Nephron progenitor cell (in vitro differentiated cells): Measurements from ENCODE around the gene P2RY14.

Source experiments
- DNase-seq: peaks from one replicate; pipeline ENCODE4 v3.0.0; 2021
- H3K27ac Mint-ChIP-seq: 2 replicates; pipeline ENCODE4 v1.8.0; 2021; ENCODE audit warnings: mild to moderate bottlenecking, moderate library complexity, mixed read lengths
- H3K27me3 Mint-ChIP-seq: 2 replicates; pipeline ENCODE4 v1.8.0; 2021; ENCODE audit warnings: mild to moderate bottlenecking, low read depth, mixed read lengths; ENCODE audit not compliant: poor library complexity
- H3K36me3 Mint-ChIP-seq: 2 replicates; pipeline ENCODE4 v1.8.0; 2021; ENCODE audit warnings: low read depth, mixed read lengths
- H3K4me1 Mint-ChIP-seq: 2 replicates; pipeline ENCODE4 v1.8.0; 2021; ENCODE audit warnings: mixed read lengths
- H3K4me3 Mint-ChIP-seq: 2 replicates; pipeline ENCODE4 v1.8.0; 2021; ENCODE audit warnings: mild to moderate bottlenecking, moderate library complexity, mixed read lengths
- H3K9me3 Mint-ChIP-seq: 2 replicates; pipeline ENCODE4 v1.8.0; 2021; ENCODE audit warnings: mild to moderate bottlenecking, moderate library complexity, mixed read lengths
- TF ChIP-seq, protein P1 (sequence below): fragments of 200-600 bp; sonication (generic); IDR thresholded peaks from 2 replicates; pipeline ENCODE4 v1.5.0; 2021; ENCODE audit warnings: antibody characterized with exemption

The P2RY14 gene

DNA sequence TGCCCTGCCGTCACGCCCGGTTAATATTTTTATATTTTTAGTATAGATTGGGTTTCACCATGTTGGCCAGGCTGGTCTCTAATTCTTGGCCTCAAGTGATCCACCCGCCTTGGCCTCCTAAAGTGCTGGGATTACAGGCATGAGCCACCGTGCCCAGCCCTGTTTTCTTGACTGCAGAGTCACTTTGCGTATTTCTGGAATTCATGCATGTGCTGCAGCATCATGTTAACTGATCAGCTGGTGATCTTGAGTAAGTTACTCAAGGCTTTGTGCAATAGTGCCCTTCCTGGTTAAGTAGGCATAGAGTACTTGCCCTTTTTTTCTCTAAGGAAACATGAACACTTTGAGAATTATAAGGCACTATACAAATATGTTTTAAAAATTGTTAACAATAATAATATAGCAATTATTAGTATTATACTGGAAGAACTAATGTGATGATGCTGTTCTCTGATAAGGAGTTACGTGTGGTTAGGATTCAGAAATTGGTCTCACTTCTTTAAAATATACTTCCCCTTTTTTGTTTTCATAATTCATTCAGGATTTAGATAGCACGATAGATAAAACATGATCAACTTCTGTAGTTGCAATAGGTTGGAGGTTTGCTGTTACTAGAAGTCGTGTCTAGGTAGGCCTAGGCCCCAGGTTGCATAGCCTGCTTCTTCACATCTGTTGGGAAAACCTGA, 108.9 kb downstream of the P2RY14 start:
- Mint-ChIP-seq H3K4me1 (peaks cover 26% of the 10 kb centered on the region), H3K4me3 (no peak overlapping the region), H3K27me3 (peaks cover 6% of the 10 kb centered on the region), H3K9me3 (no peaks in the 10 kb centered on the region), H3K27ac (no peak overlapping the region), H3K36me3 (peaks cover 15% of the 10 kb centered on the region)
- TF ChIP-seq, protein P1, sequence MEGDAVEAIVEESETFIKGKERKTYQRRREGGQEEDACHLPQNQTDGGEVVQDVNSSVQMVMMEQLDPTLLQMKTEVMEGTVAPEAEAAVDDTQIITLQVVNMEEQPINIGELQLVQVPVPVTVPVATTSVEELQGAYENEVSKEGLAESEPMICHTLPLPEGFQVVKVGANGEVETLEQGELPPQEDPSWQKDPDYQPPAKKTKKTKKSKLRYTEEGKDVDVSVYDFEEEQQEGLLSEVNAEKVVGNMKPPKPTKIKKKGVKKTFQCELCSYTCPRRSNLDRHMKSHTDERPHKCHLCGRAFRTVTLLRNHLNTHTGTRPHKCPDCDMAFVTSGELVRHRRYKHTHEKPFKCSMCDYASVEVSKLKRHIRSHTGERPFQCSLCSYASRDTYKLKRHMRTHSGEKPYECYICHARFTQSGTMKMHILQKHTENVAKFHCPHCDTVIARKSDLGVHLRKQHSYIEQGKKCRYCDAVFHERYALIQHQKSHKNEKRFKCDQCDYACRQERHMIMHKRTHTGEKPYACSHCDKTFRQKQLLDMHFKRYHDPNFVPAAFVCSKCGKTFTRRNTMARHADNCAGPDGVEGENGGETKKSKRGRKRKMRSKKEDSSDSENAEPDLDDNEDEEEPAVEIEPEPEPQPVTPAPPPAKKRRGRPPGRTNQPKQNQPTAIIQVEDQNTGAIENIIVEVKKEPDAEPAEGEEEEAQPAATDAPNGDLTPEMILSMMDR, result no peak
- no peak for DNase-seq

GRCh38 chr3:151168269-151169094, 109.9 kb downstream of the P2RY14 start:
- Mint-ChIP-seq H3K27me3 (peaks cover 6% of the 10 kb centered on the region), H3K9me3 (no peaks in the 10 kb centered on the region), H3K4me3 (no peak overlapping the region), H3K4me1 (peaks cover 26% of the 10 kb centered on the region), H3K27ac (no peak overlapping the region), H3K36me3 (peaks cover 10% of the 10 kb centered on the region)
- TF ChIP-seq, protein P1, result peak; percentile 75
- DNase-seq, result peak; percentile 76

GRCh38 chr3:151166161-151166560, 112.2 kb downstream of the P2RY14 start:
- peaks cover 18% of the 10 kb centered on the region for H3K4me1 Mint-ChIP-seq
- H3K4me3 Mint-ChIP-seq, result no peak overlapping the region
- no peaks in the 10 kb centered on the region for H3K9me3 Mint-ChIP-seq
- TF ChIP-seq, protein P1, result no peak
- no peak overlapping the region for H3K27ac Mint-ChIP-seq
- peaks cover 22% of the 10 kb centered on the region for H3K36me3 Mint-ChIP-seq
- no peak for DNase-seq
- peaks cover 6% of the 10 kb centered on the region for H3K27me3 Mint-ChIP-seq

DNA sequence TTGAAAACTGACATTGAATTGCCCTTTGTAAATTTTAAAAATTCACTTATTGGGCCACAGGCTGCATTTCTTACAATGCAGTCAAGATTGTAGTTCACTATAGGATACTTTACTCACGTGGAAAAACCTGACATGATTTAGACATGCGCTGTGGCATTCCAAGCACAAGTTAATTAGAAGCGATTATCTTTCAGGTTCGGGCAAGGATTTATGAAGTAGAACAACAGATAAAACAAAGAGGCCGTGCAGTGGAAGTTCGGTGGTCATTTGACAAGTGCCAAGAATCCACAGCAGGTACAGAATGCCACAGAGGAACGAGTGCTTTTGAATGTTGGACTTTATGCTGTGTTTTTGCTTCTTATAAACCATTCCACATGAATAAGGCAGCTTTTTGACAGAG, 113.1 kb downstream of the P2RY14 start:
- Mint-ChIP-seq H3K27me3 (peaks cover 6% of the 10 kb centered on the region), H3K36me3 (peaks cover 32% of the 10 kb centered on the region), H3K27ac (no peak overlapping the region), H3K4me3 (no peak overlapping the region), H3K4me1 (peaks cover 9% of the 10 kb centered on the region), H3K9me3 (no peaks in the 10 kb centered on the region)
- DNase-seq, result no peak
- TF ChIP-seq, protein P1, result no peak
